GM23338 (cell line): Measurements from ENCODE around the gene TCP11. TPM values are rescaled to one million over a fixed set of nuclear protein-coding genes. Genes with fewer than 3 reads are reported as not detected.

Experiments used
- ATAC-seq: fragments of 200-7000 bp; cut with Tn5 transposase; 3 replicates; pipeline ENCODE4 v1.9.1; 2020
- DNase-seq: peaks from one replicate; pipeline ENCODE4 v3.0.0-alpha.2; 2015; ENCODE audit warnings: low spot score
- H2AFZ ChIP-seq: fragments of 200-600 bp; sonication (generic); 2 replicates; pipeline ENCODE4 v1.8.0; 2016; ENCODE audit warnings: antibody characterized with exemption, mild to moderate bottlenecking, moderate library complexity
- H3F3A ChIP-seq: fragments of 200-600 bp; sonication (generic); replicated peaks from 2 replicates; pipeline ENCODE4 v1.8.0; 2017; ENCODE audit warnings: antibody characterized with exemption, mixed run types, low read depth
- H3K27ac ChIP-seq: fragments of 200-600 bp; sonication (generic); 2 replicates; pipeline ENCODE4 v1.6.1; 2016; ENCODE audit warnings: low read depth
- H3K27me3 ChIP-seq: fragments of 200-600 bp; sonication (generic); 2 replicates; pipeline ENCODE4 v1.8.0; 2016; ENCODE audit warnings: mild to moderate bottlenecking, mixed run types, moderate library complexity; ENCODE audit not compliant: insufficient read depth
- H3K36me3 ChIP-seq: fragments of 200-600 bp; sonication (generic); 2 replicates; pipeline ENCODE4 v1.8.0; 2016; ENCODE audit warnings: mild to moderate bottlenecking; ENCODE audit not compliant: insufficient read depth
- H3K4me1 ChIP-seq: fragments of 200-600 bp; sonication (generic); 2 replicates; pipeline ENCODE4 v1.8.0; 2016; ENCODE audit warnings: mild to moderate bottlenecking, moderate library complexity; ENCODE audit not compliant: insufficient read depth
- H3K4me2 ChIP-seq: fragments of 200-600 bp; sonication (generic); 2 replicates; pipeline ENCODE4 v1.7.1; 2017; ENCODE audit warnings: mixed run types
- H3K4me3 ChIP-seq: fragments of 200-600 bp; sonication (generic); 2 replicates; pipeline ENCODE4 v1.6.1; 2016; ENCODE audit warnings: mixed run types
- H3K79me2 ChIP-seq: fragments of 200-600 bp; sonication (generic); replicated peaks from 2 replicates; pipeline ENCODE4 v1.8.0; 2017; ENCODE audit warnings: mild to moderate bottlenecking; ENCODE audit not compliant: insufficient read depth
- H3K9me2 ChIP-seq: fragments of 200-600 bp; sonication (generic); 2 replicates; pipeline ENCODE4 v1.8.0; 2017; ENCODE audit not compliant: insufficient read depth
- H4K20me1 ChIP-seq: fragments of 200-600 bp; sonication (generic); replicated peaks from 2 replicates; pipeline ENCODE4 v1.8.0; 2017; ENCODE audit warnings: mild to moderate bottlenecking; ENCODE audit not compliant: insufficient read depth
- H3K27ac Mint-ChIP-seq: 2 replicates; pipeline ENCODE4 v1.8.0; 2020; ENCODE audit warnings: inconsistent platforms, mild to moderate bottlenecking, moderate library complexity, mixed read lengths
- H3K27me3 Mint-ChIP-seq: 3 replicates; pipeline ENCODE4 v1.8.0; 2022; ENCODE audit warnings: low read depth, mild to moderate bottlenecking, moderate library complexity, mixed read lengths, inconsistent platforms; ENCODE audit not compliant: insufficient read depth, poor library complexity
- H3K36me3 Mint-ChIP-seq: 3 replicates; pipeline ENCODE4 v1.8.0; 2021; ENCODE audit warnings: low read depth, mild to moderate bottlenecking, inconsistent platforms, moderate library complexity, mixed read lengths
- H3K4me1 Mint-ChIP-seq: 3 replicates; pipeline ENCODE4 v1.8.0; 2020; ENCODE audit warnings: mild to moderate bottlenecking, inconsistent platforms, mixed read lengths
- H3K4me3 Mint-ChIP-seq: 3 replicates; pipeline ENCODE4 v1.8.0; 2021; ENCODE audit warnings: moderate library complexity, mild to moderate bottlenecking, inconsistent platforms, mixed read lengths
- H3K9me3 Mint-ChIP-seq: 3 replicates; pipeline ENCODE4 v1.8.0; 2020; ENCODE audit warnings: moderate library complexity, mild to moderate bottlenecking, inconsistent platforms, mixed read lengths
- CREB1 ChIP-seq: fragments of 250-450 bp; sonication (Bioruptor Pico); IDR thresholded peaks from 2 replicates; pipeline ENCODE4 v1.5.0; 2020; ENCODE audit warnings: low read depth, mild to moderate bottlenecking, moderate library complexity
- EZH2 ChIP-seq: fragments of 200-600 bp; sonication (generic); IDR thresholded peaks from one replicate; pipeline ENCODE4 v1.8.0; 2017; ENCODE audit warnings: antibody characterized with exemption, mild to moderate bottlenecking, low read depth; ENCODE audit not compliant: unreplicated experiment
- EZH2phosphoT487 ChIP-seq: fragments of 200-600 bp; sonication (generic); IDR thresholded peaks from one replicate; pipeline ENCODE4 v1.8.1; 2018; ENCODE audit warnings: antibody characterized with exemption; ENCODE audit not compliant: unreplicated experiment
- JUNB ChIP-seq: IDR thresholded peaks from one replicate; pipeline ENCODE4 v1.6.1; 2016; ENCODE audit warnings: antibody characterized with exemption; ENCODE audit not compliant: unreplicated experiment
- NANOG ChIP-seq: IDR thresholded peaks from 2 replicates; pipeline ENCODE4 v1.6.1; 2016; ENCODE audit warnings: antibody characterized with exemption, borderline replicate concordance
- POLR2AphosphoS5 ChIP-seq: IDR thresholded peaks from 2 replicates; pipeline ENCODE4 v1.6.1; 2016; ENCODE audit warnings: antibody characterized with exemption, low read depth
- STAT1 ChIP-seq: IDR thresholded peaks from one replicate; pipeline ENCODE4 v1.6.1; 2016; ENCODE audit warnings: antibody characterized with exemption; ENCODE audit not compliant: unreplicated experiment
- ZNF114 ChIP-seq: fragments of 250-450 bp; sonication (Bioruptor Pico); IDR thresholded peaks from 2 replicates; pipeline ENCODE4 v1.5.0; 2020; ENCODE audit warnings: mild to moderate bottlenecking, moderate library complexity
- ZNF331 ChIP-seq: fragments of 250-450 bp; sonication (Bioruptor Pico); IDR thresholded peaks from 2 replicates; pipeline ENCODE4 v1.5.0; 2020; ENCODE audit warnings: low read depth, mild to moderate bottlenecking, moderate library complexity
- polyA plus RNA-seq: library from polyadenylated mRNA; unstranded; fragments of >200 nt; fragmentation: Nextera tagmentation; extraction: Ambion mirVana; gene quantifications from 2 replicates; pipeline ENCODE4 v1.2.1, GENCODE V29; 2016
- total RNA-seq: library from RNA; depleted of rRNA; stranded (reverse); fragments of >200 nt; shearing (Covaris generic); gene quantifications from 2 replicates; pipeline ENCODE4 v1.2.3, GENCODE V29; 2014
- TF ChIP-seq, protein P1 (sequence below), 2 experiments: fragments of 200-600 bp in 1 of 2; sonication (generic) in 1 of 2; conservative IDR thresholded peaks; 2 replicates each; pipeline versions ENCODE4 v1.5.1 to v1.6.1; 2016 to 2017; ENCODE audit warnings: antibody characterized with exemption in 2 of 2, low read depth in 2 of 2, mild to moderate bottlenecking in 2 of 2, moderate library complexity in 1 of 2
- TF ChIP-seq, protein P2 (sequence below): IDR thresholded peaks from 2 replicates; pipeline ENCODE4 v1.6.1; 2016; ENCODE audit warnings: antibody characterized with exemption
- TF ChIP-seq, protein P3 (sequence below): IDR thresholded peaks from one replicate; pipeline ENCODE4 v1.6.1; 2018; ENCODE audit warnings: antibody characterized with exemption; ENCODE audit not compliant: unreplicated experiment

Gene TCP11
- total and polyA plus RNA-seq, 2 experiments from 2014 or later, result not detected

DNA sequence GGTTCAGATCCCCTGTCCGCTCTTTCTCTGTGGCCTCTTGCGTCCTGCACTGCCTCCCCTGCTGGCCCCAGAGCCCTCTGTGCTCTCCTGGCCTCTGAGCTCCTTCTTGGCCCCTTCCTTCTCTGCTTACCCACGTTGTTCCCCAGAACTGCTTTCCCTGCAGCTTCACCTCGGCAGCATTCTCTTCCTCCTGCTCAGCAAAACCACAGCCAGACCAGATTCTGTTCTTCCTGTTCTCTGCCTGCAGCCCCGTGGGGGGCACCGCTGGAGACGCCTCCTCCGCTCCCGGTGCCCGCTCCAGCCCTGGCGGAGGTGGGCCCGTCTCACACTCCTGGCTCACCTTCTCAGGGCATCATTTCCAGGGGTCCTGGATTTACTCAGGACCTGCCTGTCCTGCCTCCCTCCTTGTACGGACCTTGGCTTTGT lies 59.7 kb downstream of the TCP11 start:
- H3K27me3 Mint-ChIP-seq, result peaks cover 13% of the 10 kb centered on the region
- ATAC-seq, result peak; percentile 27
- no peaks in the 10 kb centered on the region for H3F3A ChIP-seq
- H3K4me2 ChIP-seq, result no peak overlapping the region
- H3K79me2 ChIP-seq, result no peaks in the 10 kb centered on the region
- H3K27ac Mint-ChIP-seq, result peak overlapping the region; percentile 88
- peaks cover 23% of the 10 kb centered on the region for H3K4me1 Mint-ChIP-seq
- H3K36me3 ChIP-seq, result peaks cover 2% of the 10 kb centered on the region; the same call in 1 of the 2 replicates
- H2AFZ ChIP-seq, result no peak overlapping the region
- peaks cover 33% of the 10 kb centered on the region for H3K36me3 Mint-ChIP-seq
- TF ChIP-seq NANOG (no peak), CREB1 (CRISPR knock-in tag) (no peak), STAT1 (no peak), EZH2 (no peak), POLR2AphosphoS5 (no peak)
- TF ChIP-seq, protein P1, sequence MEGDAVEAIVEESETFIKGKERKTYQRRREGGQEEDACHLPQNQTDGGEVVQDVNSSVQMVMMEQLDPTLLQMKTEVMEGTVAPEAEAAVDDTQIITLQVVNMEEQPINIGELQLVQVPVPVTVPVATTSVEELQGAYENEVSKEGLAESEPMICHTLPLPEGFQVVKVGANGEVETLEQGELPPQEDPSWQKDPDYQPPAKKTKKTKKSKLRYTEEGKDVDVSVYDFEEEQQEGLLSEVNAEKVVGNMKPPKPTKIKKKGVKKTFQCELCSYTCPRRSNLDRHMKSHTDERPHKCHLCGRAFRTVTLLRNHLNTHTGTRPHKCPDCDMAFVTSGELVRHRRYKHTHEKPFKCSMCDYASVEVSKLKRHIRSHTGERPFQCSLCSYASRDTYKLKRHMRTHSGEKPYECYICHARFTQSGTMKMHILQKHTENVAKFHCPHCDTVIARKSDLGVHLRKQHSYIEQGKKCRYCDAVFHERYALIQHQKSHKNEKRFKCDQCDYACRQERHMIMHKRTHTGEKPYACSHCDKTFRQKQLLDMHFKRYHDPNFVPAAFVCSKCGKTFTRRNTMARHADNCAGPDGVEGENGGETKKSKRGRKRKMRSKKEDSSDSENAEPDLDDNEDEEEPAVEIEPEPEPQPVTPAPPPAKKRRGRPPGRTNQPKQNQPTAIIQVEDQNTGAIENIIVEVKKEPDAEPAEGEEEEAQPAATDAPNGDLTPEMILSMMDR (conservative IDR thresholded peaks at IDR 0.05; ENCODE audit: low read depth in 2 of 2), result no peak
- TF ChIP-seq, protein P2, sequence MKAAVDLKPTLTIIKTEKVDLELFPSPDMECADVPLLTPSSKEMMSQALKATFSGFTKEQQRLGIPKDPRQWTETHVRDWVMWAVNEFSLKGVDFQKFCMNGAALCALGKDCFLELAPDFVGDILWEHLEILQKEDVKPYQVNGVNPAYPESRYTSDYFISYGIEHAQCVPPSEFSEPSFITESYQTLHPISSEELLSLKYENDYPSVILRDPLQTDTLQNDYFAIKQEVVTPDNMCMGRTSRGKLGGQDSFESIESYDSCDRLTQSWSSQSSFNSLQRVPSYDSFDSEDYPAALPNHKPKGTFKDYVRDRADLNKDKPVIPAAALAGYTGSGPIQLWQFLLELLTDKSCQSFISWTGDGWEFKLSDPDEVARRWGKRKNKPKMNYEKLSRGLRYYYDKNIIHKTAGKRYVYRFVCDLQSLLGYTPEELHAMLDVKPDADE, result no peak
- no peaks in the 10 kb centered on the region for H3K9me3 Mint-ChIP-seq
- no peaks in the 10 kb centered on the region for H3K4me1 ChIP-seq
- H3K4me3 Mint-ChIP-seq, result no peak overlapping the region
- H3K9me2 ChIP-seq, result no peaks in the 10 kb centered on the region
- H3K4me3 ChIP-seq, result no peak overlapping the region
- no peaks in the 10 kb centered on the region for H3K27me3 ChIP-seq
- H4K20me1 ChIP-seq, result no peaks in the 10 kb centered on the region; the same call in 1 of the 2 replicates
- no peak for DNase-seq
- H3K27ac ChIP-seq, result no peak overlapping the region

DNA sequence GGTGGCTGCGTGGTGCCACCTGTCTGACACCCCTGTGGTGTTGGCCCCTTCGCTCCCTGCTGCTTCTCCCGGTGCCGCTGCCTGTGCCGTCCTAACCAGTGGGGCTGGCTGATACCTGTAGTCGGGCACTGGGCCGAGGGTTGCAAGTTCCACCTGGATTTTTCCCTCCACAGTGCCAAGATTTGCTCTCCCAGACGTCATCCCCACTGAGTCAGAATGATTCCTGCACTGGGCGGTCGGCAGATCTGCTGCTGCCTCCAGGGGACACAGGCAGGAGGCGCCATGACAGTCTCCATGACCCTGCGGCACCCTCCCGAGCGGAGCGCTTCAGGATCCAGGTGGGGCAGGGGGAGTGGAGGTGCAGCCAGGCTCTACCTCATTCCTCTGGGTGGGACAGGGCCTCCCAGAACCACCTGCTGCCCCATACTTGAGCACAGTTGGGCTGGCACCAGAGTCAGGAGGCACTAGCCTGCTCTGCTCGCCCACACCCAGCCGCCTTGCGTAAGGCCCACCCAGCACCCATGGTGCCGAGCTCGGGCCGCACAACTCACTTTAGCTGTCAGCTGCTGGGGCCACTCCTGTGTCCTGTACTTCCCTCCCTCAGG lies 60.2 kb downstream of the TCP11 start:
- no peak overlapping the region for H3K4me2 ChIP-seq
- ATAC-seq, result peak; percentile 15
- TF ChIP-seq ZNF114 (CRISPR knock-in tag), result no peak
- TF ChIP-seq NANOG, result no peak
- no peak for TF ChIP-seq JUNB
- TF ChIP-seq EZH2, result no peak
- TF ChIP-seq, protein P1 (conservative IDR thresholded peaks at IDR 0.05; ENCODE audit: low read depth in 2 of 2), result no peak; a peak in 1 of 4 replicates
- TF ChIP-seq STAT1, result no peak
- TF ChIP-seq, protein P2, result no peak
- TF ChIP-seq EZH2phosphoT487, result no peak
- no peak for TF ChIP-seq POLR2AphosphoS5
- TF ChIP-seq, protein P3, sequence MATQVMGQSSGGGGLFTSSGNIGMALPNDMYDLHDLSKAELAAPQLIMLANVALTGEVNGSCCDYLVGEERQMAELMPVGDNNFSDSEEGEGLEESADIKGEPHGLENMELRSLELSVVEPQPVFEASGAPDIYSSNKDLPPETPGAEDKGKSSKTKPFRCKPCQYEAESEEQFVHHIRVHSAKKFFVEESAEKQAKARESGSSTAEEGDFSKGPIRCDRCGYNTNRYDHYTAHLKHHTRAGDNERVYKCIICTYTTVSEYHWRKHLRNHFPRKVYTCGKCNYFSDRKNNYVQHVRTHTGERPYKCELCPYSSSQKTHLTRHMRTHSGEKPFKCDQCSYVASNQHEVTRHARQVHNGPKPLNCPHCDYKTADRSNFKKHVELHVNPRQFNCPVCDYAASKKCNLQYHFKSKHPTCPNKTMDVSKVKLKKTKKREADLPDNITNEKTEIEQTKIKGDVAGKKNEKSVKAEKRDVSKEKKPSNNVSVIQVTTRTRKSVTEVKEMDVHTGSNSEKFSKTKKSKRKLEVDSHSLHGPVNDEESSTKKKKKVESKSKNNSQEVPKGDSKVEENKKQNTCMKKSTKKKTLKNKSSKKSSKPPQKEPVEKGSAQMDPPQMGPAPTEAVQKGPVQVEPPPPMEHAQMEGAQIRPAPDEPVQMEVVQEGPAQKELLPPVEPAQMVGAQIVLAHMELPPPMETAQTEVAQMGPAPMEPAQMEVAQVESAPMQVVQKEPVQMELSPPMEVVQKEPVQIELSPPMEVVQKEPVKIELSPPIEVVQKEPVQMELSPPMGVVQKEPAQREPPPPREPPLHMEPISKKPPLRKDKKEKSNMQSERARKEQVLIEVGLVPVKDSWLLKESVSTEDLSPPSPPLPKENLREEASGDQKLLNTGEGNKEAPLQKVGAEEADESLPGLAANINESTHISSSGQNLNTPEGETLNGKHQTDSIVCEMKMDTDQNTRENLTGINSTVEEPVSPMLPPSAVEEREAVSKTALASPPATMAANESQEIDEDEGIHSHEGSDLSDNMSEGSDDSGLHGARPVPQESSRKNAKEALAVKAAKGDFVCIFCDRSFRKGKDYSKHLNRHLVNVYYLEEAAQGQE, result no peak
- no peak for TF ChIP-seq CREB1 (CRISPR knock-in tag)
- TF ChIP-seq ZNF331 (CRISPR knock-in tag), result no peak

More for the DNA sequence above, 60.2 kb downstream of the TCP11 start:
- Histone ChIP-seq H3K4me1 (no peaks in the 10 kb centered on the region), H3K9me2 (no peaks in the 10 kb centered on the region), H3K27ac (no peak overlapping the region), H2AFZ (no peak overlapping the region), H3F3A (no peaks in the 10 kb centered on the region), H3K4me3 (no peak overlapping the region), H3K27me3 (no peaks in the 10 kb centered on the region), H3K79me2 (no peaks in the 10 kb centered on the region), H4K20me1 (no peaks in the 10 kb centered on the region; the same call in 1 of the 2 replicates), H3K36me3 (no peaks in the 10 kb centered on the region; the same call in 1 of the 2 replicates)
- DNase-seq, result no peak
- H3K4me1 Mint-ChIP-seq, result peaks cover 23% of the 10 kb centered on the region
- peaks cover 29% of the 10 kb centered on the region for H3K36me3 Mint-ChIP-seq
- peak overlapping the region; percentile 88; the same call in 1 of the 2 replicates for H3K27ac Mint-ChIP-seq
- H3K4me3 Mint-ChIP-seq, result no peak overlapping the region
- H3K9me3 Mint-ChIP-seq, result no peaks in the 10 kb centered on the region
- H3K27me3 Mint-ChIP-seq, result peaks cover 13% of the 10 kb centered on the region
